T-helper 22 cell (primary cell): ENCODE measurements around the gene NEDD8.
A peak's percentile ranks its signal among the peaks of the same experiment; 100 is the strongest.

Experiments used
- DNase-seq: peaks from one replicate; pipeline ENCODE4 v3.0.0-alpha.2; 2020; ENCODE audit warnings: low read depth

NEDD8 gene

DNA sequence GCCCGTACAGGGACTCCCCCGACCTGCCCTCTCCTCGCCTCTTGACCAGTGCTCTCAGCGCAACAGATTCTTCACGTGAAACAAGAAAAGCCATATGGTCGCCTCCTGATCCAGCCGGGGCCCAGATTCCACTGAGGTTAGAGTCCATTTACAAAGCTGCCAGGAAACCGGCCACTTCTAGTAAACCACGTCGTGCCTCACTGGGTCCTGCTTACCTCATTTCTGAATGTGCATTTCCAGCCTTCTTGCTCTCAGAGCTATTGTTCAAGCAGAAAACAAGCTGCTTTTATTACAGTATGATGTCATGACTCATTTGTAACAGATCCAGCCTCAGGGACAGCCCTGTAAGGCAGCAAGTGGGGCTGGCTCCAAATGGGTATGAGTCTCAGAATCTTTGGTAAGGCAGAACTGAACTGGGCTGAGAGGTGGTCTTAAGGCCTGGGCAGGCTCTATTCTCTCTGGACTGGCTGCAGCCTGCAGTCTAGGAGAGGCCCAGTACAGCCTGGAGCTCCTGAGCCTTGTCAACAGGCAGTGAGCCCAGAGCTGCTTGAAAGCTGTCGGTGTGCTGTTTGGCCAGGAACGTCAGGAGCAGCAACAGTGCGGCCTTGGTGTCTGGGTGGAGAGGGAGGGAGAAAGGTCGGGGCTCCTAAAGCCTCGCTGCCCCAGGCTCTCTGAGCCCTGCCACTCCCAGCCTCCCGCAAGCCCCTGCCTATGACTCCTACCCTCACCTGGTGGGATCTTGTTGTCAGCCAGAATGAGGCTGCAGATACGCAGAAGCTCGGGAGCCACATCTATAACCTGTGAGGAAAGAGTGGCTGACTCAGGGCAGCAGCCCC lies 52.0 kb downstream of the NEDD8 start:
- no peak for DNase-seq

- no peak for DNase-seq
Measured at GRCh38 chr14:24179294-24179960, 52.7 kb downstream of the NEDD8 start.

- DNase-seq = no peak
Measured at GRCh38 chr14:24178399-24179178, 53.6 kb downstream of the NEDD8 start.

DNA sequence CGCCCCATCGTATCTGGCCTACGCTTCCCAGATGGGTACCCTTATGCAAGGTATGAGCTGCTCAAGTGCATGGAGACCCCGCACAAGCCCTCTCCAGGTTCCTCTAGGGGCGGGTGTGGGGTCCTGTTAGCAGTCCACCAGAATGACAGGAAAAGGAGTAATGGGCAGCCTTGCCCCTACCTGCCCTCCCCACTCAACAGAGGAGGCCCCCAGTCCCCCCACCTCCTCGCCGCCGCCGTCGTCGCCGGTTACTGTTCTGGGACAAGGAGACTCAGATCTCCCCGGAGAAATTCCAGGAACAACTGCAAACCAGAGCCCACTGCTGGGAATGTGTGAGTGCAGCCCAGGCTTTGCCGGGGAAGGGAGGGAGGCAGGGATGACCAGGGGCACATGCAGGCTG lies 54.3 kb downstream of the NEDD8 start:
- DNase-seq = no peak

DNA sequence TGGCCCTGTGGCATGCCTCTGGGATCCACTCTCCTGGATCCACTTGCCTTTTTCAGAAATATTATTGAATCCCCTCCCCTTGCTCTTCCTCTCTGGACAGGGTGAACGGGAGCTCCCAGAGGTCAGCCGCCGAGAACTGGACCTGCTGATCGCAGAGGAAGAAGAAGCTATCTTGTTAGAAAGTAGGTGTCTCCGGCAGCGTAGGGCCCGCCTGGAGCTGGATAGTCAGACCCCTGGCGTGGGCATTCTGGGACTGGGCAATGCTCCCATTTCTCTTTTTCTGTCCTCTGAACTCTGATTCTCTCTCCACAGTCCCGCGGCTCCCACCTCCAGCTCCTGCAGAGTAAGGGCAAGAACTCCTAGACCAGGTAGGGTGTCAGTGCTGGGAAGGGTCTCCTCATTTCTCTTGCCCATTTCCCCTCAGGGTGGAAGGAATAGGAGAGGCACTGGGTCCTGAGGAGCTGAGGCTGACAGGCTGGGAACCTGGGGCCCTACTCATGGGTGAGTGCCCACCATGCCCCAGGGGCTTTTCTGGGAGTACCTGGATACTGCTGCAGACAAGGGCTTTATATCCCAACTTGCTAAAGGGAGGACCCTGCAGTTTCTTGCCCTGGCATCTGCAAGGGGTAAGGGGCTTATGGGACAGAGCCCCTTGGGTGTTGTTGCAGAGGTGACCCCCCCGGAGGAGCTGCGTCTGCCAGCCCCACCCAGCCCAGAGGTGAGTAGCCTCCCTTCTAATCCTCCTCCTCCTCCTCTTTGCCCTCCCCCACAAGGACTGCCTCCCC lies 54.9 kb downstream of the NEDD8 start:
- DNase-seq = no peak

DNA sequence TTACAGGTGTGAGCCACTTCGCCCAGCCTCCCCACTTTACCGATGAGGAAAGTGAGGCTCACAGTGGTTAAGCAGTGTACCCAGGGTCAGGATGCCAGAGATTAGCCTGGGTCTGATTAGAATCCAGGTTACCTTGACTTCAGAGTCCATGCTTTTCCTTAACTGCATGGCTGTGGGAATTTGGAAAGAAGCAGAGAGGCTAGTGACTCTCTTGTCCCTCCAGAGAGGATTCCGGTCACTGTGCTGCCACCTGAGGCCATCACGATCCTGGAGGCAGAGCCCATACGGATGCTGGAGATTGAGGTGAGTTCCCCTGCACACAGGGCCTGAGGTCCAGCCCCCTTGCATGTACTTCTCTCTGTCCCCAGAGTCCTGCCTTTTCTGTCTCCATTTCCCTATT lies 55.6 kb downstream of the NEDD8 start:
- no peak for DNase-seq

DNA sequence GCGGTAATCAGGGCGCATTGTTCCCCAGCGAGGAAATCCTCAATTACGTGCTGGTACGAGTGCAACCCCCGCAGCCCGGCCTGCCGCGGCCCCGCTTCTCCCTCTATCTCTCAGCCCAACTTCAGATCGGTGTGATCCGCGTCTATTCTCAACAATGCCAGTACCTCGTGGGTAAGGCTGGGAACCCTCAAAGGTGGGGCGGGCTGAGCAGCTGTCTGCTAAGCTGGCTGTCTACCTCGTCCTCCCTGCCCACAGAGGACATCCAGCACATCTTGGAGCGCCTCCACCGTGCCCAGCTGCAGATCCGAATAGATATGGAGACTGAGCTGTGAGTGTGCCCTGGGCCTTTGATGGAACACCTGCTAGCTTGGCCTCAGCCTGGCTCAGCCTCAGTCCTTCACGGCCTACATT lies 59.3 kb downstream of the NEDD8 start:
- DNase-seq = no peak

GRCh38 chr14:24172261-24172860 lies 59.8 kb downstream of the NEDD8 start:
- DNase-seq = no peak

DNA sequence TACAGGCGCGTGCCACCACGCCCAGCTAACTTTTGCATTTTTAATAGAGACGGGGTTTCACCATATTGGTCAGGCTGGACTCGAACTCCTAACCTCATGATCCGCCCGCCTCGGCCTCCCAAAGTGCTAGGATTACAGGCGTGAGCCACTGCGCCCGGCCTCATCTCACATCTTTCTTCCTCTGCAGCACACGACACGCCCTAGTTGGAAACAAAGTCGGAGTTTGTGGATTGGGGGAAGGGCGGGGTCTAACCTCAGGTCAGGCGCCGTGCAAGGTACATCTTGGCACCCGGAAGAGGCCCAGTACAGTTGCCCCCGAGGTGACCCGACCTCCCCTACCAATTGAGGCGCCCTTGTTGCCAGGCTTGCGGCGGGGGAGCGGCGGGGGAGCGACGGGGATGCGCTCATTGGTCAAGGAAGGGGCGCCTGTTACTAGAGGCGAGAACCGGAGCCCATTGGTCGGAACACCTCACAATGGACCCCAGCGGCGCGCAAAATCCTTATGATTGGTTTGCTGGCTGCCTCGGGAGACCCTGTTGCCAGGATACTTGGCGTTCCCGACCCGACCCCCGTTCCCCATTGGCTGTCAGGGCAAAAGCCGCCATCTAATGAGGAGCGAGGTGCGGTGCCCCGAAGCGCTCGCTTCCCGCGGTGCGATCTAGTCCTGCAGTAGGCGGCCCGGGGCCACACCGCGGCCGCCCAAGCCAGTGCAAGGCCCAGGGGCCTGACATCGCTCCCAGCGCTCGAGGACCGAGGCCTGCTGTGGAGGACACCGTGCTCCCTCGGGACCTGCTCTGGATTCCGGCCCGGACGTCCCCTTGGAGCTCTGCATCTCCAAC lies 60.5 kb downstream of the NEDD8 start, which contains the start of gene REC8:
Gene REC8, plus strand, starts transcription at position 659 of the 839 bp plus-strand sequence. CDS start 473 bp downstream, outside the sequence.
- DNase-seq = peak; percentile 65

DNA sequence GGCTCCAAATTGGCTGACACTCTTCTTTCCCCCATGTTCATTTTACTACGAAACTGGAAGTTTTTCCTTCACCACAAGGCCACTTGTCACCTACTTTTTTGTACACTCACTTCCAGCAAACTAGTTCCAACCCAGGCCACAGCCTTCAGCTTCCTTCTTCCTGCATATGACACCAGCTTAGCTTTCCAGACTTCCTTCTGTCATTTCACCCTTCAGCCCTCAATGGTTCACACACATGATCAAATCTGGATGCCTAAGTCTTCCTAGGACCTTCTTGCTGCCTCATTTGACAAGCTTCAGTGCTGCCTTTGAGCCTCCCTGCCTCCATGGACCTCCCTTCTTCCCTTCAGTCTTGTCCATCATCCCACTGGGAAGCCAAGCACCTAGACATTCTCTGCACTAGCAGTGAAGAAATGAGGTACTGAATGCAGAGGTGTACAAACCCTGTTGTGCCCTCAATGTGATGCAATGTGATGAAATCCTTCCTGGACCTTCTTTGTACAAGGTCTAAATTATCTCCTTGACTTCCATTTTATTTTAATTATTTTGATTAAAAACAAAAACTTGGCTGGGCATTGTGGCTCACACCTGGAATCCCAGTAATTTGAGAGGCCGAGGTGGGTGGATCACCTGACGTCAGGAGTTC lies 64.6 kb downstream of the NEDD8 start:
- no peak for DNase-seq
